Measurements from ENCODE around the gene CDHR3.

DNA sequence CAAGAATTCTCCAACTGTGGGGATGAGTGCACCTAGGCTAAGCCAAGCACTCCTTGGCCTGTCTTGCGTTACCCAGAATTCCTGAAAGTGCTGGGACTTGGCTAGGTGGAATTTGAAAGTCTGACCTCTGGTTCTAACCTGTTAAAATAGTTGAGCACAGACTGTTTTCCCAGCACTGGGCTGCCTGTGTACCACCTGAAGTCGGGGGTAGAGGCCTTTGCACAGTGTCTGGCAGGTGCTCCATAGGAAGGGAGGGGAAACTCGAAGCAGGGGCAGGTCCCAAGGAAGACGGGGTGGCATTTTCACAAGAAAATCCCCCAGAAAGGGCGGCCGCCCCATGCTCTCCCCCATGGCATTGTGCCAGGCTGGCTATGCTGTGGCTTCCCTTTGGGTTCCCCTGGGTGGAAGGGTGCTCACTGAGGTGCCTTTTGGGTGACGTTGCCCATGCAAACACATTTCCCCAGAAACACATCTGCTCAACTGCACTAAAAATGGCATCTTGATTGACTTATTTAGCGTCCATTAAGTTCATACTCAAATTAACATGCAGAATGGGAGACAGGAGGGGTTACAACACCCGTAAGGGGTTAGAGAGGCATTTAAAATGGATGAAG lies 86.2 kb downstream of the CDHR3 start:
- TF ChIP-seq, protein P1, sequence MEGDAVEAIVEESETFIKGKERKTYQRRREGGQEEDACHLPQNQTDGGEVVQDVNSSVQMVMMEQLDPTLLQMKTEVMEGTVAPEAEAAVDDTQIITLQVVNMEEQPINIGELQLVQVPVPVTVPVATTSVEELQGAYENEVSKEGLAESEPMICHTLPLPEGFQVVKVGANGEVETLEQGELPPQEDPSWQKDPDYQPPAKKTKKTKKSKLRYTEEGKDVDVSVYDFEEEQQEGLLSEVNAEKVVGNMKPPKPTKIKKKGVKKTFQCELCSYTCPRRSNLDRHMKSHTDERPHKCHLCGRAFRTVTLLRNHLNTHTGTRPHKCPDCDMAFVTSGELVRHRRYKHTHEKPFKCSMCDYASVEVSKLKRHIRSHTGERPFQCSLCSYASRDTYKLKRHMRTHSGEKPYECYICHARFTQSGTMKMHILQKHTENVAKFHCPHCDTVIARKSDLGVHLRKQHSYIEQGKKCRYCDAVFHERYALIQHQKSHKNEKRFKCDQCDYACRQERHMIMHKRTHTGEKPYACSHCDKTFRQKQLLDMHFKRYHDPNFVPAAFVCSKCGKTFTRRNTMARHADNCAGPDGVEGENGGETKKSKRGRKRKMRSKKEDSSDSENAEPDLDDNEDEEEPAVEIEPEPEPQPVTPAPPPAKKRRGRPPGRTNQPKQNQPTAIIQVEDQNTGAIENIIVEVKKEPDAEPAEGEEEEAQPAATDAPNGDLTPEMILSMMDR (conservative IDR thresholded peaks at IDR 0.05; ENCODE audit: low read length): no peak
- TF ChIP-seq EZH2phosphoT487 (IDR thresholded peaks at IDR 0.05; ENCODE audit: borderline replicate concordance): no peak

Data from Loucy (cell line).